ENCODE data around the gene BMP2K.
"Not testable (repeated sequence)": the region's sequence is repeated elsewhere in the genome, so short reads cannot be mapped to it uniquely, and the experiment has no call there.

BMP2K gene

GRCh38 chr4:78864405-78865024, 88.4 kb downstream of the BMP2K start:
- Histone ChIP-seq H3K4me3 (ENCODE audit: low read depth, low read length) (no peak overlapping the region), H3K4me1 (no peaks in the 10 kb centered on the region), H3K27me3 (ENCODE audit: control insufficient read depth, insufficient read depth, low read length) (no peaks in the 10 kb centered on the region), H3K9ac (no peak overlapping the region), H3K79me2 (no peaks in the 10 kb centered on the region), H3K27ac (no peak overlapping the region), H3K9me3 (ENCODE audit: control insufficient read depth, low read length) (no peaks in the 10 kb centered on the region), H3K36me3 (ENCODE audit: control insufficient read depth, insufficient read depth, low read length) (no peaks in the 10 kb centered on the region), H2AFZ (no peak overlapping the region), H3K4me2 (ENCODE audit: low read length) (no peak overlapping the region)
- peak; percentile 61 for TF ChIP-seq CTCF (IDR thresholded peaks at IDR 0.05)

- Histone ChIP-seq H3K79me2 (no peaks in the 10 kb centered on the region), H3K9ac (no peak overlapping the region), H2AFZ (no peak overlapping the region), H3K4me1 (no peaks in the 10 kb centered on the region), H3K36me3 (ENCODE audit: control insufficient read depth, insufficient read depth, low read length) (no peaks in the 10 kb centered on the region), H3K9me3 (ENCODE audit: control insufficient read depth, low read length) (no peaks in the 10 kb centered on the region), H3K4me2 (ENCODE audit: low read length) (no peak overlapping the region), H3K27me3 (ENCODE audit: control insufficient read depth, insufficient read depth, low read length) (no peaks in the 10 kb centered on the region), H3K27ac (no peak overlapping the region), H3K4me3 (ENCODE audit: low read depth, low read length) (no peak overlapping the region)
- TF ChIP-seq CTCF (IDR thresholded peaks at IDR 0.05) = no peak
These were observed 89.3 kb downstream of the BMP2K start for GRCh38 chr4:78865451-78865850.

- not testable (repeated sequence) for H3K4me3 ChIP-seq (ENCODE audit: low read depth, low read length); H3K9ac ChIP-seq; H3K27ac ChIP-seq; H3K36me3 ChIP-seq (ENCODE audit: control insufficient read depth, insufficient read depth, low read length); H3K4me2 ChIP-seq (ENCODE audit: low read length); H3K9me3 ChIP-seq (ENCODE audit: control insufficient read depth, low read length); H2AFZ ChIP-seq; H3K79me2 ChIP-seq; H3K27me3 ChIP-seq (ENCODE audit: control insufficient read depth, insufficient read depth, low read length); H3K4me1 ChIP-seq
These were observed 92.6 kb downstream of the BMP2K start for GRCh38 chr4:78868712-78869111.

DNA sequence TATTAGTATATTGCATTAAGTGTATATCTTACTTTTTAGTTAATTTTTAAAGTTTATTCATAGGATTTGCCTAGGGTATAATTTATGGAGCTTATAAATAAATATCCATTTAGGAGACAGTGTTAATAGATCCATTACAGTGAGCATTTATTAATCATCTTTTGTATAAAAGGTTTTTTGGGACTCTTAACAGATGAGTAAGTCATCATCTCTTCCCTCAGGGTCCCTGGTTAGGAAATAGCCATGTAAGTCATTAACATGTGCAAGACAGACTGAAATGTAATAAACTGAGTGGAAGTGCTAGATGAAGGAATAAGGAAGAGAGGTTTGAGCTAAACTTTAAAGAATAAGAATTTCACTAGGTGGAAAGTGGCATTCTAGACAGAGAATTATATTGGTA, 93.9 kb downstream of the BMP2K start:
- Histone ChIP-seq H3K27me3 (ENCODE audit: control insufficient read depth, insufficient read depth, low read length) (no peaks in the 10 kb centered on the region), H3K79me2 (no peaks in the 10 kb centered on the region), H3K27ac (no peak overlapping the region), H3K9ac (no peak overlapping the region), H3K4me3 (ENCODE audit: low read depth, low read length) (no peak overlapping the region), H3K4me2 (ENCODE audit: low read length) (no peak overlapping the region), H3K9me3 (ENCODE audit: control insufficient read depth, low read length) (no peaks in the 10 kb centered on the region), H2AFZ (no peak overlapping the region), H3K36me3 (ENCODE audit: control insufficient read depth, insufficient read depth, low read length) (no peaks in the 10 kb centered on the region), H3K4me1 (no peaks in the 10 kb centered on the region)
- TF ChIP-seq CTCF (IDR thresholded peaks at IDR 0.05) = no peak

- no peaks in the 10 kb centered on the region for H3K36me3 ChIP-seq (ENCODE audit: control insufficient read depth, insufficient read depth, low read length)
- H3K27me3 ChIP-seq (ENCODE audit: control insufficient read depth, insufficient read depth, low read length) = no peaks in the 10 kb centered on the region
- H2AFZ ChIP-seq = no peak overlapping the region
- H3K4me3 ChIP-seq (ENCODE audit: low read depth, low read length) = no peak overlapping the region
- TF ChIP-seq CTCF (IDR thresholded peaks at IDR 0.05) = no peak
- H3K27ac ChIP-seq = no peak overlapping the region
- H3K9me3 ChIP-seq (ENCODE audit: control insufficient read depth, low read length) = no peaks in the 10 kb centered on the region
- H3K79me2 ChIP-seq = no peaks in the 10 kb centered on the region
- H3K4me1 ChIP-seq = no peaks in the 10 kb centered on the region
- no peak overlapping the region for H3K4me2 ChIP-seq (ENCODE audit: low read length)
- no peak overlapping the region for H3K9ac ChIP-seq
These were observed 100.6 kb downstream of the BMP2K start for GRCh38 chr4:78876568-78877320.

Measured in parathyroid adenoma (tissue), 2 donors.